MM.1S (cell line): ENCODE results near the gene OAF.
"Not testable (repeated sequence)": the region's sequence is repeated elsewhere in the genome, so short reads cannot be mapped to it uniquely, and the experiment has no call there.

Source experiments
- DNase-seq: peaks from one replicate; pipeline ENCODE4 v3.0.0-alpha.2; 2015
- H2AFZ ChIP-seq: fragments of 300-600 bp; sonication (generic); 2 replicates; pipeline ENCODE4 v1.6.0; 2016; ENCODE audit warnings: antibody characterized with exemption, low read length
- H3F3A ChIP-seq: fragments of 300-600 bp; sonication (generic); 2 replicates; pipeline ENCODE4 v1.6.1; 2016; ENCODE audit warnings: mild to moderate bottlenecking, antibody characterized with exemption, low read length, moderate library complexity, mixed read lengths; ENCODE audit not compliant: insufficient read depth
- H3K27ac ChIP-seq: fragments of 300-600 bp; sonication (generic); 2 replicates; pipeline ENCODE4 v1.5.1; 2016; ENCODE audit warnings: mild to moderate bottlenecking, low read length
- H3K27me3 ChIP-seq: fragments of 300-600 bp; sonication (generic); replicated peaks from 2 replicates; pipeline ENCODE4 v1.6.0; 2016; ENCODE audit warnings: low read length; ENCODE audit not compliant: insufficient read depth
- H3K36me3 ChIP-seq: fragments of 300-600 bp; sonication (generic); replicated peaks from 2 replicates; pipeline ENCODE4 v1.6.1; 2016; ENCODE audit warnings: mild to moderate bottlenecking, low read length, mixed read lengths; ENCODE audit not compliant: insufficient read depth
- H3K4me1 ChIP-seq: fragments of 300-600 bp; sonication (generic); 2 replicates; pipeline ENCODE4 v1.6.1; 2016; ENCODE audit warnings: low read length, mixed read lengths
- H3K4me2 ChIP-seq: fragments of 300-600 bp; sonication (generic); 2 replicates; pipeline ENCODE4 v1.6.0; 2016; ENCODE audit warnings: low read depth, low read length
- H3K4me3 ChIP-seq: fragments of 300-600 bp; sonication (generic); 2 replicates; pipeline ENCODE4 v1.5.1; 2016; ENCODE audit warnings: low read length, mixed read lengths
- H3K79me2 ChIP-seq: fragments of 300-600 bp; sonication (generic); 2 replicates; pipeline ENCODE4 v1.6.1; 2016; ENCODE audit warnings: mixed run types, low read length, mixed read lengths
- H3K9ac ChIP-seq: fragments of 300-600 bp; sonication (generic); 2 replicates; pipeline ENCODE4 v1.6.1; 2016; ENCODE audit warnings: low read length, mixed read lengths
- H3K9me2 ChIP-seq: fragments of 300-600 bp; sonication (generic); replicated peaks from 2 replicates; pipeline ENCODE4 v1.6.1; 2016; ENCODE audit warnings: mild to moderate bottlenecking, low read length, mixed read lengths; ENCODE audit not compliant: insufficient read depth
- H3K9me3 ChIP-seq: fragments of 300-600 bp; sonication (generic); replicated peaks from 2 replicates; pipeline ENCODE4 v1.6.1; 2016; ENCODE audit warnings: mild to moderate bottlenecking, low read length, mixed read lengths; ENCODE audit not compliant: insufficient read depth
- H4K20me1 ChIP-seq: fragments of 300-600 bp; sonication (generic); 2 replicates; pipeline ENCODE4 v1.6.1; 2016; ENCODE audit warnings: mild to moderate bottlenecking, low read length, moderate library complexity, mixed read lengths; ENCODE audit not compliant: insufficient read depth
- CTCF ChIP-seq: fragments of 300-600 bp; sonication (generic); IDR thresholded peaks from 2 replicates; pipeline ENCODE4 v1.5.1; 2016; ENCODE audit warnings: antibody characterized with exemption, low read length, mixed read lengths
- EZH2 ChIP-seq: fragments of 300-600 bp; sonication (generic); optimal IDR thresholded peaks from 2 replicates; pipeline ENCODE3; 2017; ENCODE audit warnings: low read depth, mild to moderate bottlenecking, antibody characterized with exemption, low read length, mixed read lengths
- EZH2phosphoT487 ChIP-seq: fragments of 300-600 bp; sonication (generic); IDR thresholded peaks from 2 replicates; pipeline ENCODE4 v1.6.1; 2018; ENCODE audit warnings: antibody characterized with exemption, low read length

OAF gene

GRCh38 chr11:120174866-120175265, 36.0 kb upstream of the OAF start:
- Histone ChIP-seq H3K9me2 (no peaks in the 10 kb centered on the region), H3K4me1 (no peaks in the 10 kb centered on the region), H3K4me2 (no peak overlapping the region), H2AFZ (no peak overlapping the region), H4K20me1 (no peaks in the 10 kb centered on the region), H3K36me3 (no peaks in the 10 kb centered on the region), H3K27ac (no peak overlapping the region), H3K9me3 (no peaks in the 10 kb centered on the region), H3K9ac (no peak overlapping the region), H3K27me3 (peaks cover 35% of the 10 kb centered on the region), H3K79me2 (no peaks in the 10 kb centered on the region), H3K4me3 (no peak overlapping the region), H3F3A (no peaks in the 10 kb centered on the region)
- DNase-seq, result no peak
- no peak for TF ChIP-seq EZH2phosphoT487
- no peak for TF ChIP-seq EZH2
- TF ChIP-seq CTCF, result no peak

GRCh38 chr11:120178561-120179056, 32.2 kb upstream of the OAF start:
- H3K79me2 ChIP-seq, result no peaks in the 10 kb centered on the region
- no peaks in the 10 kb centered on the region for H4K20me1 ChIP-seq
- no peak overlapping the region for H3K27ac ChIP-seq
- H3K9ac ChIP-seq, result no peak overlapping the region
- TF ChIP-seq CTCF, result no peak
- no peak for TF ChIP-seq EZH2phosphoT487
- no peak for TF ChIP-seq EZH2
- DNase-seq, result no peak
- H2AFZ ChIP-seq, result no peak overlapping the region
- no peak overlapping the region for H3K4me3 ChIP-seq
- no peak overlapping the region for H3K4me2 ChIP-seq
- H3K4me1 ChIP-seq, result no peaks in the 10 kb centered on the region
- H3K9me3 ChIP-seq, result no peaks in the 10 kb centered on the region
- peaks cover 14% of the 10 kb centered on the region; the same call in 1 of the 2 replicates for H3K27me3 ChIP-seq
- no peaks in the 10 kb centered on the region for H3K9me2 ChIP-seq
- H3F3A ChIP-seq, result no peaks in the 10 kb centered on the region
- H3K36me3 ChIP-seq, result no peaks in the 10 kb centered on the region

- Histone ChIP-seq H3K79me2 (no peaks in the 10 kb centered on the region), H3K4me3 (no peak overlapping the region), H3K4me2 (no peak overlapping the region), H3F3A (no peaks in the 10 kb centered on the region), H3K27ac (no peak overlapping the region), H3K9ac (no peak overlapping the region), H3K9me3 (no peaks in the 10 kb centered on the region), H4K20me1 (no peaks in the 10 kb centered on the region), H2AFZ (no peak overlapping the region), H3K27me3 (peaks cover 9% of the 10 kb centered on the region; the same call in 1 of the 2 replicates), H3K36me3 (no peaks in the 10 kb centered on the region), H3K4me1 (no peaks in the 10 kb centered on the region), H3K9me2 (no peaks in the 10 kb centered on the region)
- DNase-seq, result no peak
- no peak for TF ChIP-seq EZH2phosphoT487
- TF ChIP-seq EZH2, result no peak
- no peak for TF ChIP-seq CTCF
Measured at GRCh38 chr11:120179057-120179672, 31.7 kb upstream of the OAF start.

GRCh38 chr11:120180063-120180462, 30.8 kb upstream of the OAF start:
- not testable (repeated sequence) for H3K4me2 ChIP-seq, H3K79me2 ChIP-seq, H4K20me1 ChIP-seq, H3F3A ChIP-seq, DNase-seq, H3K4me1 ChIP-seq, H3K27ac ChIP-seq, H2AFZ ChIP-seq, H3K9ac ChIP-seq, H3K4me3 ChIP-seq, H3K36me3 ChIP-seq, H3K9me2 ChIP-seq, H3K9me3 ChIP-seq
- H3K27me3 ChIP-seq, result peaks cover 11% of the 10 kb centered on the region; the same call in 1 of the 2 replicates
